HG03066 (cell line): ENCODE measurements around the gene SLC2A1.

ENCODE experiments used
- ATAC-seq: cut with Tn5 transposase; IDR thresholded peaks from one replicate; pipeline ENCODE4 v1.9.1; 2021; ENCODE audit warnings: low read depth; ENCODE audit not compliant: unreplicated experiment

Gene SLC2A1

DNA sequence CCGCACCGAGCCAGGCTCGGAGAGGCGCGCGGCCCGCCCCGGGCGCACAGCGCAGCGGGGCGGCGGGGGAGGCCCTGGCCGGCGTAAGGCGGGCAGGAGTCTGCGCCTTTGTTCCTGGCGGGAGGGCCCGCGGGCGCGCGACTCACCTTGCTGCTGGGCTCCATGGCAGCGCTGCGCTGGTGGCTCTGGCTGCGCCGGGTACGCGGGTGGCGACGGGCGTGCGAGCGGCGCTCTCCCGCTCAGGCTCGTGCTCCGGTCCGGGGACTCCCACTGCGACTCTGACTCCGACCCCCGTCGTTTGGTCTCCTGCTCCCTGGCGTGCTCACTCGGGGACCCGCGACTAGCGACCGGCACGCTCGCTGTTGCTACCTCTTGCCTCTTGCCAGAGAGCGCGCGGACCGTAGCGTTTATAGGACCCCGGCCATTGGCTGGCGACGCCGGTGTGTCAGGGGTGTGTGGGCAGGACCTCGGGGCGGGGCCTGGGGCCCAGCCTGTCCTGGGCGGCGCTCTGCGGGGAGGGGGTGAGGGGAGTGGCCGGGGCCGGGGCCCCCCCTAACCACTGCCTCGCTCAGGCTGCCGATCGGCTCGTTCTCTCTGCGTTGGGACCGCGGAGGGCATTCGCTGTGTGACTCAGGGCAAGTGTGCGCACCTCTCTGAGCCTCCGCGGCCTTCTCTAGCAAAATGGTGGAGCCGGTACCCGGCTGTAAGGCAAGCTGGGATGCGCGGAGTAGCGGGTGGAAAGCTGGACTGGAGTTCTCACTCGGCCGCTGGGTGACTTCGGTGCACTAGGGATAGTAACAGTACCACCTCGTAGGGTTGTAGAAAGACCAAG lies at the start of gene SLC2A1:
TSS of gene SLC2A1 (minus strand) at position 381 of the 832 bp plus-strand sequence. CDS start at position 164, 217 bp downstream.
- ATAC-seq = peak; percentile 77

DNA sequence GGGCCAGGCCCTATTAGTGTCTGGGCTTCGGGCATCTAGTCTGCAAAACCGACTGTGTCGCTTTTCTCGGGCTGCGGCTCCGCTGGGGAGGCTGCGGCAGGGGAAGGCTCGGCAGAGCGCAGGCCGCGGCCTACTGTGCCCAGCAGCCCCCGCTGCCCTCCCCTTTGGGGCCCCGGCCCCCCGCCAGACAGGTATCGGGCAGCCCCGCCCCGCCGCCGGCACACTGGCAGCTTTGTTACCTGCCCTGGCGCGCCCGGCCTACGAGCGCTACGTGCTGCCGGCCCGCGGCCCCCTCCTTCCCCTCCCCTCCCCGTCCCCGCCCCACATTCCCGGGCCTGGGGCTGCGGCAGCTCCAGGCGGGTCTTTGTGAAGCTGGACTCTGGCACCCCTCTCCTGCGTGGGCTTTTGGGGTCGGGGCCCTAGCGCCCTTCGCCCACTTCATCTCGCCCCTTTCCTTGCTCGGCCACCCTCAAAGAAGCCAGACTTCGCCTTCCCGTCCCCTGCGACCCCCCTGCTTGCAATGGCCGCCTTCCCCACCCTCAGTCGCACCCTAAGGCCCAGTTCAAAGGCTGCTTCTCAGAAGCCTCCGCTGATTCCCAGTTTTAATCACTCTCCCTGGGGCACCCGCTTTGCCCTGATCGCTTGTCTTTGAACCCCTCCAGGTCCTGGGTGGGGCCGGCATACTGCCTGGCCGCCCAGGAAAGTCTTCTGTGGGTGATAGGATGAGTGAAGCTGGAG lies 48.9 kb upstream of the SLC2A1 start:
- ATAC-seq = no peak

DNA sequence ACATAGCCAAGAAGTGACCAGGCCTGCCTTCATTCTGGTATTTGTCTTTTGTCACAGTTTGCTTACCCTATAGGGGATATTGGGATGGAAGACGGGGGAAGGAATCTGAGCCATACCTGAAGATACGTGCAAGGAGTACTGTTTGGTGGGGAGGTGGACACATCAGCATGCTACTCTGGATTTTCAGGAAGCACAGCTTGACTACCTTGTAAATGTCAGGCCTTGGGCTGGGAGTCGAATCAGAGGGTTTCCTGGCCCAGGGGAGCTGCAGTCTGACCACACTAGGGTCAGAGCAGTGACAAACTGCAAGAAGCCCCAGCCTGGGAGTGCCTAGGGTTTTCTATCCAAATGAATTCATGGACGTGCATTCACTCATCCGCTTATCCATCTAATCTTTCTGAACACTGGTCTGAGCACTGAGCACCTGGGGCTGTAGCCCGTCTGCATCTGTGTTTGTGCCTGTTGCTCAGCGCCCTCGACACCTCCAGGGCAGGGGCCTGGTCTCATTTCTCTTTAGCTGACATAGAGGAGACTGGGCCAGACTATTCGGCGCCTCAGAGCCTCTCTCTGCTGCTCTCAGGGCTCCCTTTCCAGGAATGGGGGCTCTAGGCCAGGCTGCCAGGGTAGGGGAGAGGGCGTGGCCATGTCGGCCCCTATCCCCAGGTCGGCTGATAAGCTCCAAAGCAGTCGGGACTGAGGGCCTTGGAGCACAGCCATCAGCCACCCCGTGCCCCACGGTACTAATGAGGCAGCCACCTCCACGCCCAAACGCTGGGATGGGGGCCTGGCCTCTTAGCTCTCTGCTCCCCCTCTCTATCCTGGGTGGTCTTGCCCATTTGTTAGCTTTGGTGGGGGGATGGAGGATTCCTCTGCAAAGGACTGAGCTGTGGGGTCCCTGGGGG lies 47.0 kb upstream of the SLC2A1 start:
- ATAC-seq = no peak

GRCh38 chr1:43004587-43005459 lies 46.2 kb upstream of the SLC2A1 start:
- no peak for ATAC-seq

DNA sequence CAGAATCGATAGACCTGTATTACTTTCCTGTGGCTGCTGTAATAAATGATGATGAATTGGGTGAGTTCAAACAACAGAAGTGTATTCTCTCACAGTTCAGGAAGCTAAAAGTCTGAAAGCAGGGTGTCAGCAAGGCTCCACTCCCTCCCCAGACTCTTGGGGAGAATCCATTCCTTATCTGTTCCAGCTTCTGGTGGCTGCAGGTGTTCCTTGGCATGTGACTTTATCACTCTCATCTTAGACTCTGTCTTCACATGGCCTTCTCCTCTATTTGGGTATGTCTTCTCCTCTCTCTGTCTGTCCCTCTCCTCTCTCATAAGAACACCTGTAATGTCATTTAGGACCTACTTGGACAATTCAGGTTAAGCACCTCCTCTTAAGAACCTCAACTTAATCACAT lies 44.1 kb upstream of the SLC2A1 start:
- ATAC-seq = no peak

- no peak for ATAC-seq
These were observed 43.4 kb upstream of the SLC2A1 start for GRCh38 chr1:43002116-43002515.

DNA sequence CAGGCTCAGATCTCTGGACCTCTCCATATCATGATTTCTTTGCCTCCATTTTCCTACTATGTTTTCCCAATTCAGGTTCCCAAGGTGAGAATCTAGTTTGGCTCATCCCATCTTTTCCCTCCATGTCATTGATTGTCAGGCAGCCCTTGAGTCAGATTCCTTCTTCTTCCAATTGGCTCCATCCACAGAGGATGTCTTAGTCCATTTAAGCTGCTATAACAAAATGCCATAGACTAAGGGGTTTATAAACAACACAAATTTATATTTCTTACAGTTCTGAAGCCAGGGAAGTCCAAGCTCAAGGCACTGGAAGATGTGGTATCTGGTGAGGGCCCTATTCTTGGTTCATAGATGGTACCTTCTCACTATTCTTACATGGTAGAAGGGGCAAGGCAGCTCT lies 42.8 kb upstream of the SLC2A1 start:
- ATAC-seq = no peak

GRCh38 chr1:43000271-43000670 lies 41.6 kb upstream of the SLC2A1 start:
- no peak for ATAC-seq

- ATAC-seq = no peak
These were observed 40.6 kb upstream of the SLC2A1 start for GRCh38 chr1:42999308-42999707.

DNA sequence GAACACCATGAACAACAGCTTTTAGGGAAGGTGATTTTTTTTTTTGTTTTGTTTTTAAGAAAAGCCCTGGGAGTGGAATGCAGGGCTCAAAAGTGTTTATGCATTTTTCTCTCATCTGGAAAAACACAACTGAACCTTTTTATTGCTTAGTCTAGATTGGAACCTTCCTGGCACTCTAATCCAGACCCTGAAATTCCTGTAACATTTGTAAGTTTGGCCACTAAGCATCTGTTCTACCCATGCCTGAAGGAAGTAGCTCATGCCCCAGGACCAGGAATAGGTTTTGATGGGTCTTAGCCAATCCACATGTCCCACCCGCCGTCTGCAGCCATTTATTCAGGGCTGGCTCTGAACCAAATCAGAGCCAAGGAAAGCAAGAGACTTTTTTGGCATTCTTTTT lies 39.7 kb upstream of the SLC2A1 start:
- ATAC-seq = no peak

DNA sequence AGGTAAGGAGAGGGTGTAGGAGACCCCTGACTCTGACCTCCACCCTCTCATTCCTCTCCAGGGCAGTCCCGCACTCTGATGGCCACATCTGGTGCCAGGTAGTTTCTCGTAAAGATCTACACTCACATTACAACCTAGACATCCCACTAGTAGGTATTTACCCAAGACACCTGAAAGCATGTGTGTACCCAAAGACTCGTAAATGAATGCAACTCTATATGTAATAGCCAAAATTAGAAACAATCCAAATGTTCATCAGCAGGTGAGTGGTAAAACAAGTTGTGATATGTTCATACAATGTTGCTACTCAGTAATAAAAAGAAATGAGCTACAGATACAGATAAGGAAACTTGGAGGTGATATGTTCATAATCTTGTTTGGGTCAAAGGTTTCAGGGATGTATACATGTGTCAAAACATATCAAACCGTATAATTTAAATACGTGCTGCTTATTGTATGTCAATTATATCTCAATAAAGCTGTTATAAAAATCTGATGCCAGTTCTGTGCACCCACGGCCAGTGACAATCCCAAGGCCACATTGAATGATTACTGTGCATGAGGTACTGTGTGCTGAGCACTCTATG lies 37.8 kb upstream of the SLC2A1 start:
- ATAC-seq = no peak

GRCh38 chr1:42993502-42994136 lies 35.0 kb upstream of the SLC2A1 start:
- ATAC-seq = no peak

DNA sequence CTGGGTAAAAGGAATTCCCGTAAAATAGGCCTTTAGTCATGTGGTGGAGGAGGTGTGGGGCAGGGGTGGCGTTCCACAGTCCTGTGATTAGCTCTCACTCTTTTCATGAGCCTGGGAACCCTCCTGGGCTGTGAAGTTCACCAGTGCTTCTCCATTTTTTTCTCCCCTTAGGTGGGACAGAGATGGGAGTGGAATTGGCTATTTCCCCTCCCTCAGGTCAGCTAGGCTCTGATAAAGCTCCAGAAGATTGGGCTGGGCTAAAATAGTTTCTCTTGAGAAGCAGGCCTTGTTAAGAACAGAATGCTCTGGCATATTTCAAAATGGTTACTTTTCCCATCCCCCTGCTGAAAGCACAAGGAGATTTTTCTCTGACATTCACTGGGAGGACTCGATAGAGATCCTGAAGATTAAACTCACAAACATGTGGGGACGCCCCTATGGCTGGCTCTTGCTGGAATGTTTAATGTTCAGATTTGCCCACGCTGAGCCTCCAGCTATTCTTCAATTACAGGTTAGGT lies 33.4 kb upstream of the SLC2A1 start:
- no peak for ATAC-seq

DNA sequence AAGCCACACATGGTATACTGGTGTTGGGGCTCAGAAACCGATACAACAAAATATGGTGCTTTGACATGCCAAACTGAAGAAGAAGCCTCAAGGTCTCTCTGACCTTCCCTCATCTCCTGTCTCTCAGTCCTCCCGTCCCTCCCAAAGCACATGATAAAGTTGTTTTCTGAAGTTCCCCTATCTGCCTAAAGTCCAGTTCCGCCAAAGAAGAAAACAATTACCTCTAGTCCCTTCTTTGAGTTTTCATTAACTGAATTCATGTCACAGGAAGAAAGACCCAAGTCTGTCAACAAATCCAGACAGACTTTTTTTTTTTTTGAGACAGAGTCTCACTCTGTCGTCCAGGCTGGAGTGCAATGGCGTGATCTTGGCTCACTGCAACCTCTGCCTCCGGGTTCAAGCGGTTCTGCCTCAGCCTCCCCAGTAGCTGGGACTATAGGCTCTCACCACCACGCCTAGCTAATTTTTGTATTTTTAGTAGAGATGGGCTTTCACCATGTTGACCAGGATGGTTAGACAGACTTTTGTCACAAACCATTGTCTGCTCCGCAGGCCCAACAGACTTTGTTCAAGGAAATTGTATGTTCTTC lies 32.2 kb upstream of the SLC2A1 start:
- no peak for ATAC-seq

DNA sequence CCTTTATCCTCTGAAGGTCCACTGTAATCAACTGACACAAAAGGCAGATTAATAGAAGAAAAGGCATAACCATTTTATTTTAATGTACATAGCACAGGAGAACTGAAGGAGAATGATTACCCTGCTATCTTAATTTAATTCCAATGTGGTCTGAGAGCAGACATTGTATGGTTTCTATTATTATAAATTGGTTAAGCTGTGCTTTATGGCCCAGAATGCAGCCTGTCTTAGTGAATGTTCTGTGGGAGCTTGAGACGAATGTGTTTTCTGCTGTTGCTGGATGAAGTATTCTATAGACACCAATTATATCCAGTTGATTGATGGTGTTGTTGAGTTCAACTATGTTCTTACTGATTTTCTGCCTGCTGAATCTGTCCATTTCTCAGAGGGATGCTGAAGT lies 25.0 kb upstream of the SLC2A1 start:
- ATAC-seq = no peak

DNA sequence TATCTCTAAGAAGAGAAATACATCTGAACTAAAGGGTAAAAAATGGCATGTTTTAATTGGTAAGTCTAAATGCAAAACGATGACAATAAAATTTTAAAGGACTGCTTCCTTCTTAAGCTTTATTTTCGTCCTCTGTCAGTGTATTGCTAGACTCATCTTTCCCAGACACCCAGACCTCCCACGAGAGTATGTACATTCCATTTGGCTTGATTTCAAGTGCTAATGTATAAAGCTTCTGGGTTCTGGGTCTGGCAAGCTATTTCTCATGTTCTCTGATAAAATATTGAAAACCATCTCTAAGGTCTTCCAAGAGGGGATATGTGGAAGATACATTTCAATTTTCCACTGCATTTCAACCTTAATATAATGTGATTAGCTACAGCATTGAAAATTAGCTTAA lies 24.6 kb upstream of the SLC2A1 start:
- ATAC-seq = no peak

DNA sequence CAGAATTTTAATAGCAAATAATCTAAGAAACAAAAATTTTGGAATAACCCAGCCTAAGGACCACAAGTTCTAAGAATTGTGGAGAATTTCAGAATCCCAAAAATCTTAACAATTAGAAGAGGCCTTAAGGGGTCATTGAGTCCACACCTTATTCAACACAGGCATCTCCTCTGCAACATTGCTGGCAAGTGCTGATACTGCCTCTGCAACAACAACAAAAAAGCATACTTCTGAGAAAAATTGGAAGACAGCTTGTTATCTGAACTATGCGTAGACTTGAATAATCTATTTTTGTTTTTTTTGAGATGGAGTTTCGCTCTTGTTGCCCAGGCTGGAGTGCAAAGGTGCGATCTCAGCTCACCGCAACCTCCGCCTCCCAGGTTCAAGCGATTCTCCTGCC lies 24.0 kb upstream of the SLC2A1 start:
- no peak for ATAC-seq

DNA sequence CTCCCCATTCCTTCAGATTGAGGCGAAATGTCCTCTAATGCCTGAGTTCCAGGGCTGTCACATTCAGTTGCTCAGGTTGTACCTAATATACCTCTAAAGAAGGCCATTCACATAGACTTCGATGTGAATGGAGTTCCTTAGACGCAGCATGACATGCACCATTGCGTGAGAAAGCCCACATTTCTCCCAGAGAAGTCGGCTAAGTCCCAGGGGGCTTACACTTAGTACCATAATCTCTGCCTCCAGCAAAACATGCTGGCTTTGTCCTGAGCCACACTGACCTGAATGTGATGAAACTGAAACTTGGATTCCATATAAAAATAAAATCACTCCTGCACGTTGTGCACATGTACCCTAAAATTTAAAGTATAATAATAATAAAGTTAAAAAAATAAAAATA lies 23.2 kb upstream of the SLC2A1 start:
- ATAC-seq = no peak
